C4-2B (cell line): Measurements from ENCODE around the gene TYW1.
"Not testable (repeated sequence)": the region's sequence is repeated elsewhere in the genome, so short reads cannot be mapped to it uniquely, and the experiment has no call there.

Experiments
- ZFX ChIP-seq: fragments of 450-650 bp; IDR thresholded peaks from 2 replicates; pipeline ENCODE4 v1.6.1; 2017
- TF ChIP-seq, protein P1 (sequence below): fragments of 450-650 bp; conservative IDR thresholded peaks from 2 replicates; pipeline ENCODE4 v1.5.1; 2017; ENCODE audit warnings: mild to moderate bottlenecking

DNA sequence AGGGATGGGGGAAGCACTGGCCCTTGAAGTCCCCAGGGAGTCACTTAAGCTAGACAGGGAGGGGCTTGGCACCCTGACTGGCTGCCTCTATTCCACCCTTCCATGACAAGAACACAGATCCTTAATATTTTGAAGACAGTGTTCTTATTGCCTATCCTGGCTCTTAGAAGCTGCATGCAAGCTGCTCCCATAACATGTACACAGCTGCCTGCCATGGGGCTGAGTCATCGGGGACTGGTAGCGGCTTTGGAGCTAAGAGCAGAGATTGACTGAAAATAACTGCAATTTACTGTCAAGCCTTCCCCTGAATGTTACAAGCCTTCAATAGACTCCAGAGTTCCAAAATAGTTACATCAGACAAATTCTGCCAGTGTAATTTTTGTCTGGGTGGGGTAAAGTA lies 226.9 kb downstream of the TYW1 start:
- TF ChIP-seq, protein P1, sequence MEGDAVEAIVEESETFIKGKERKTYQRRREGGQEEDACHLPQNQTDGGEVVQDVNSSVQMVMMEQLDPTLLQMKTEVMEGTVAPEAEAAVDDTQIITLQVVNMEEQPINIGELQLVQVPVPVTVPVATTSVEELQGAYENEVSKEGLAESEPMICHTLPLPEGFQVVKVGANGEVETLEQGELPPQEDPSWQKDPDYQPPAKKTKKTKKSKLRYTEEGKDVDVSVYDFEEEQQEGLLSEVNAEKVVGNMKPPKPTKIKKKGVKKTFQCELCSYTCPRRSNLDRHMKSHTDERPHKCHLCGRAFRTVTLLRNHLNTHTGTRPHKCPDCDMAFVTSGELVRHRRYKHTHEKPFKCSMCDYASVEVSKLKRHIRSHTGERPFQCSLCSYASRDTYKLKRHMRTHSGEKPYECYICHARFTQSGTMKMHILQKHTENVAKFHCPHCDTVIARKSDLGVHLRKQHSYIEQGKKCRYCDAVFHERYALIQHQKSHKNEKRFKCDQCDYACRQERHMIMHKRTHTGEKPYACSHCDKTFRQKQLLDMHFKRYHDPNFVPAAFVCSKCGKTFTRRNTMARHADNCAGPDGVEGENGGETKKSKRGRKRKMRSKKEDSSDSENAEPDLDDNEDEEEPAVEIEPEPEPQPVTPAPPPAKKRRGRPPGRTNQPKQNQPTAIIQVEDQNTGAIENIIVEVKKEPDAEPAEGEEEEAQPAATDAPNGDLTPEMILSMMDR, result not testable (repeated sequence)
- TF ChIP-seq ZFX, result not testable (repeated sequence)
